ENCODE results near the gene PCNP. TPM values are rescaled to one million over a fixed set of nuclear protein-coding genes. Genes with fewer than 3 reads are reported as not detected.
"Not testable (repeated sequence)": the region's sequence is repeated elsewhere in the genome, so short reads cannot be mapped to it uniquely, and the experiment has no call there.

PCNP gene
- polyA plus RNA-seq, 1 donor from 2014 or later: 280 TPM

DNA sequence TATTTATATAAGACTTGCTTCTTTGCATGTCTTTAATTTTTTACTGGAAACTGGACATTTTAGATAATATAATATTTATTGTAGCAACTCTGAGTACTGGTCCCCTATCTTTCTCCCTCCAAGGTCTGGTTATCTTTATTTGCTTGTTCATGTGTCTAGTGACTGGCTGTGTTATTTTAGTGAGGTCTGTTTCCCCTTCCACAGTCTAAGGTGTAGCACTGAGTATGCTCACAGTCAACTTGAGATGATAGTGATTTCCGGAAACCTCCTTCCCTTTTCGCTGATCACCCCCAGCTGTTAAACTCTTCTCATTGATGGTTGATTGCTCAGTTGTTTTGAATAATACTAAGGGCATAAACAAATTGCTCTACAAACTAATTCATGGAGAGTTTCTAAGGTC, 37.0 kb downstream of the PCNP start:
- Histone ChIP-seq H3K79me2 (replicated peaks; ENCODE audit: insufficient read depth, low read length) (no peaks in the 10 kb centered on the region), H3K9me2 (ENCODE audit: insufficient read depth, low read length) (no peaks in the 10 kb centered on the region), H3K27me3 (ENCODE audit: insufficient read depth, low read depth, low read length) (no peaks in the 10 kb centered on the region), H3K36me3 (ENCODE audit: insufficient read depth, low read length) (no peaks in the 10 kb centered on the region), H3K4me2 (ENCODE audit: low read length) (no peak overlapping the region), H3K4me3 (ENCODE audit: low read length) (no peak overlapping the region), H4K20me1 (ENCODE audit: insufficient read depth) (no peaks in the 10 kb centered on the region), H3K9ac (ENCODE audit: low read length) (no peak overlapping the region), H3K27ac (ENCODE audit: low read length) (no peak overlapping the region), H2AFZ (ENCODE audit: low read depth, low read length) (no peak overlapping the region), H3F3A (ENCODE audit: insufficient read depth, low read length, poor library complexity, severe bottlenecking) (no peaks in the 10 kb centered on the region), H3K9me3 (ENCODE audit: low read length) (no peaks in the 10 kb centered on the region)
- TF ChIP-seq, protein P1, sequence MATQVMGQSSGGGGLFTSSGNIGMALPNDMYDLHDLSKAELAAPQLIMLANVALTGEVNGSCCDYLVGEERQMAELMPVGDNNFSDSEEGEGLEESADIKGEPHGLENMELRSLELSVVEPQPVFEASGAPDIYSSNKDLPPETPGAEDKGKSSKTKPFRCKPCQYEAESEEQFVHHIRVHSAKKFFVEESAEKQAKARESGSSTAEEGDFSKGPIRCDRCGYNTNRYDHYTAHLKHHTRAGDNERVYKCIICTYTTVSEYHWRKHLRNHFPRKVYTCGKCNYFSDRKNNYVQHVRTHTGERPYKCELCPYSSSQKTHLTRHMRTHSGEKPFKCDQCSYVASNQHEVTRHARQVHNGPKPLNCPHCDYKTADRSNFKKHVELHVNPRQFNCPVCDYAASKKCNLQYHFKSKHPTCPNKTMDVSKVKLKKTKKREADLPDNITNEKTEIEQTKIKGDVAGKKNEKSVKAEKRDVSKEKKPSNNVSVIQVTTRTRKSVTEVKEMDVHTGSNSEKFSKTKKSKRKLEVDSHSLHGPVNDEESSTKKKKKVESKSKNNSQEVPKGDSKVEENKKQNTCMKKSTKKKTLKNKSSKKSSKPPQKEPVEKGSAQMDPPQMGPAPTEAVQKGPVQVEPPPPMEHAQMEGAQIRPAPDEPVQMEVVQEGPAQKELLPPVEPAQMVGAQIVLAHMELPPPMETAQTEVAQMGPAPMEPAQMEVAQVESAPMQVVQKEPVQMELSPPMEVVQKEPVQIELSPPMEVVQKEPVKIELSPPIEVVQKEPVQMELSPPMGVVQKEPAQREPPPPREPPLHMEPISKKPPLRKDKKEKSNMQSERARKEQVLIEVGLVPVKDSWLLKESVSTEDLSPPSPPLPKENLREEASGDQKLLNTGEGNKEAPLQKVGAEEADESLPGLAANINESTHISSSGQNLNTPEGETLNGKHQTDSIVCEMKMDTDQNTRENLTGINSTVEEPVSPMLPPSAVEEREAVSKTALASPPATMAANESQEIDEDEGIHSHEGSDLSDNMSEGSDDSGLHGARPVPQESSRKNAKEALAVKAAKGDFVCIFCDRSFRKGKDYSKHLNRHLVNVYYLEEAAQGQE (IDR thresholded peaks at IDR 0.05; ENCODE audit: borderline replicate concordance): no peak
- TF ChIP-seq RAD21 (conservative IDR thresholded peaks at IDR 0.05): no peak
- TF ChIP-seq, protein P2, sequence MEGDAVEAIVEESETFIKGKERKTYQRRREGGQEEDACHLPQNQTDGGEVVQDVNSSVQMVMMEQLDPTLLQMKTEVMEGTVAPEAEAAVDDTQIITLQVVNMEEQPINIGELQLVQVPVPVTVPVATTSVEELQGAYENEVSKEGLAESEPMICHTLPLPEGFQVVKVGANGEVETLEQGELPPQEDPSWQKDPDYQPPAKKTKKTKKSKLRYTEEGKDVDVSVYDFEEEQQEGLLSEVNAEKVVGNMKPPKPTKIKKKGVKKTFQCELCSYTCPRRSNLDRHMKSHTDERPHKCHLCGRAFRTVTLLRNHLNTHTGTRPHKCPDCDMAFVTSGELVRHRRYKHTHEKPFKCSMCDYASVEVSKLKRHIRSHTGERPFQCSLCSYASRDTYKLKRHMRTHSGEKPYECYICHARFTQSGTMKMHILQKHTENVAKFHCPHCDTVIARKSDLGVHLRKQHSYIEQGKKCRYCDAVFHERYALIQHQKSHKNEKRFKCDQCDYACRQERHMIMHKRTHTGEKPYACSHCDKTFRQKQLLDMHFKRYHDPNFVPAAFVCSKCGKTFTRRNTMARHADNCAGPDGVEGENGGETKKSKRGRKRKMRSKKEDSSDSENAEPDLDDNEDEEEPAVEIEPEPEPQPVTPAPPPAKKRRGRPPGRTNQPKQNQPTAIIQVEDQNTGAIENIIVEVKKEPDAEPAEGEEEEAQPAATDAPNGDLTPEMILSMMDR (IDR thresholded peaks at IDR 0.05; ENCODE audit: poor library complexity, severe bottlenecking): no peak
- no peak for TF ChIP-seq MXI1 (conservative IDR thresholded peaks at IDR 0.05; ENCODE audit: poor library complexity, severe bottlenecking)
- no peak for TF ChIP-seq EZH2 (IDR thresholded peaks at IDR 0.05; ENCODE audit: borderline replicate concordance, insufficient read depth, low read length, poor library complexity, severe bottlenecking)
- TF ChIP-seq EP300 (conservative IDR thresholded peaks at IDR 0.05; ENCODE audit: poor library complexity, severe bottlenecking): no peak
- no peak for TF ChIP-seq TAF1 (IDR thresholded peaks at IDR 0.05; ENCODE audit: low read depth)
- TF ChIP-seq POLR2AphosphoS5 (IDR thresholded peaks at IDR 0.05): no peak
- no peak for TF ChIP-seq SMC3 (conservative IDR thresholded peaks at IDR 0.05; ENCODE audit: poor library complexity)

GRCh38 chr3:101613014-101613413, 39.0 kb downstream of the PCNP start:
- not testable (repeated sequence) for H3K9me2 ChIP-seq (ENCODE audit: insufficient read depth, low read length); H2AFZ ChIP-seq (ENCODE audit: low read depth, low read length); H3K27ac ChIP-seq (ENCODE audit: low read length); H3K4me2 ChIP-seq (ENCODE audit: low read length); H3K9ac ChIP-seq (ENCODE audit: low read length); H3K4me3 ChIP-seq (ENCODE audit: low read length); H4K20me1 ChIP-seq (ENCODE audit: insufficient read depth); H3K79me2 ChIP-seq (replicated peaks; ENCODE audit: insufficient read depth, low read length); H3K27me3 ChIP-seq (ENCODE audit: insufficient read depth, low read depth, low read length); H3K9me3 ChIP-seq (ENCODE audit: low read length); H3K36me3 ChIP-seq (ENCODE audit: insufficient read depth, low read length); H3F3A ChIP-seq (ENCODE audit: insufficient read depth, low read length, poor library complexity, severe bottlenecking)

DNA sequence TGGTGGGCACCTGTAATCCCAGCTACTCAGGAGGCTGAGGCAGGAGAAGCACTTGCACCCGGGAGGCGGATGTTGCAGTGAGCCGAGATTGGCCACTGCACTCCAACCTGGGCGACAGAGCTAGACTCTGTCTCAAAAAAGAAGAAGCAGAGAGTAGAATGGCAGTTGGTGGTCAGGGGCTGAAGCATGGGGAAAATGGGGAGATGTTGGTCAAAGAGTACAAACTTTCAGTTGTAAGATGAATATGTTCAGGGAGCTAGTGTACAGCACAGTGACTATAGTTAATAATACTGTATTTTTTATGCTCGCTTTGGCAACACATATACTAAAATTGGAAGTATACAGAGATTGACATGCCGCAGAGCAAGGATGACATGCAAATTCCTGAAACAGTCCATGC, 41.5 kb downstream of the PCNP start:
- no peaks in the 10 kb centered on the region for H3F3A ChIP-seq (ENCODE audit: insufficient read depth, low read length, poor library complexity, severe bottlenecking)
- H3K27ac ChIP-seq (ENCODE audit: low read length): no peak overlapping the region
- no peaks in the 10 kb centered on the region for H3K27me3 ChIP-seq (ENCODE audit: insufficient read depth, low read depth, low read length)
- no peaks in the 10 kb centered on the region for H3K9me3 ChIP-seq (ENCODE audit: low read length)
- TF ChIP-seq TAF1 (IDR thresholded peaks at IDR 0.05; ENCODE audit: low read depth): no peak
- TF ChIP-seq MXI1 (conservative IDR thresholded peaks at IDR 0.05; ENCODE audit: poor library complexity, severe bottlenecking): no peak
- no peak for TF ChIP-seq EZH2 (IDR thresholded peaks at IDR 0.05; ENCODE audit: borderline replicate concordance, insufficient read depth, low read length, poor library complexity, severe bottlenecking)
- no peak for TF ChIP-seq RAD21 (conservative IDR thresholded peaks at IDR 0.05)
- TF ChIP-seq SMC3 (conservative IDR thresholded peaks at IDR 0.05; ENCODE audit: poor library complexity): no peak
- TF ChIP-seq POLR2AphosphoS5 (IDR thresholded peaks at IDR 0.05): no peak
- TF ChIP-seq, protein P2 (IDR thresholded peaks at IDR 0.05; ENCODE audit: poor library complexity, severe bottlenecking): no peak
- no peak overlapping the region for H3K9ac ChIP-seq (ENCODE audit: low read length)
- no peak overlapping the region for H3K4me2 ChIP-seq (ENCODE audit: low read length)
- H4K20me1 ChIP-seq (ENCODE audit: insufficient read depth): no peaks in the 10 kb centered on the region
- no peak overlapping the region for H2AFZ ChIP-seq (ENCODE audit: low read depth, low read length)
- H3K36me3 ChIP-seq (ENCODE audit: insufficient read depth, low read length): no peaks in the 10 kb centered on the region
- H3K79me2 ChIP-seq (replicated peaks; ENCODE audit: insufficient read depth, low read length): no peaks in the 10 kb centered on the region
- no peak overlapping the region for H3K4me3 ChIP-seq (ENCODE audit: low read length)
- no peaks in the 10 kb centered on the region for H3K9me2 ChIP-seq (ENCODE audit: insufficient read depth, low read length)
